HEK293 (cell line): ENCODE results near the gene DNAJC22.

ENCODE experiments used
- ELK4 ChIP-seq: IDR thresholded peaks from 2 replicates; pipeline ENCODE4 v1.6.1; 2011; ENCODE audit warnings: mild to moderate bottlenecking, low read depth, low read length, borderline replicate concordance
- HOXC10 ChIP-seq: sonication (generic); formaldehyde crosslinking; IDR thresholded peaks from 2 replicates; pipeline ENCODE4 v1.8.1; 2023; ENCODE audit warnings: mild to moderate bottlenecking, missing genetic modification reagents
- ZBTB7A ChIP-seq: fragments of 450-650 bp; formaldehyde crosslinking; IDR thresholded peaks from 2 replicates; pipeline ENCODE4 v1.5.1; 2016; ENCODE audit warnings: low read depth, missing biosample characterization, missing genetic modification characterization
- ZBTB8A ChIP-seq: fragments of 450-650 bp; formaldehyde crosslinking; IDR thresholded peaks from 2 replicates; pipeline ENCODE4 v1.5.1; 2016; ENCODE audit warnings: missing biosample characterization, missing genetic modification characterization
- ZFP3 ChIP-seq: fragments of 450-650 bp; formaldehyde crosslinking; IDR thresholded peaks from 2 replicates; pipeline ENCODE4 v1.5.1; 2016; ENCODE audit warnings: low read depth, missing biosample characterization, missing genetic modification characterization
- ZNF121 ChIP-seq: fragments of 450-650 bp; formaldehyde crosslinking; IDR thresholded peaks from 2 replicates; pipeline ENCODE4 v1.5.1; 2016; ENCODE audit warnings: missing biosample characterization, missing genetic modification characterization
- ZNF146 ChIP-seq: fragments of 450-650 bp; formaldehyde crosslinking; IDR thresholded peaks from 2 replicates; pipeline ENCODE4 v1.5.1; 2016; ENCODE audit warnings: missing biosample characterization, missing genetic modification characterization
- ZNF18 ChIP-seq: fragments of 450-650 bp; formaldehyde crosslinking; IDR thresholded peaks from 2 replicates; pipeline ENCODE4 v1.5.1; 2016; ENCODE audit warnings: missing biosample characterization, missing genetic modification characterization
- ZNF211 ChIP-seq: fragments of 450-650 bp; formaldehyde crosslinking; IDR thresholded peaks from 2 replicates; pipeline ENCODE4 v1.5.1; 2016; ENCODE audit warnings: low read depth, missing biosample characterization, missing genetic modification characterization
- ZNF292 ChIP-seq: fragments of 450-650 bp; formaldehyde crosslinking; IDR thresholded peaks from 2 replicates; pipeline ENCODE4 v1.5.1; 2016; ENCODE audit warnings: low read depth, missing biosample characterization, missing genetic modification characterization, borderline replicate concordance
- ZNF311 ChIP-seq: fragments of 450-650 bp; formaldehyde crosslinking; IDR thresholded peaks from 2 replicates; pipeline ENCODE4 v1.5.1; 2017; ENCODE audit warnings: missing biosample characterization, missing genetic modification characterization, borderline replicate concordance
- ZNF37A ChIP-seq: fragments of 450-650 bp; IDR thresholded peaks from 2 replicates; pipeline ENCODE4 v1.5.1; 2018; ENCODE audit warnings: missing biosample characterization, missing genetic modification characterization
- ZNF416 ChIP-seq: fragments of 450-650 bp; formaldehyde crosslinking; IDR thresholded peaks from 2 replicates; pipeline ENCODE4 v1.5.1; 2016; ENCODE audit warnings: missing biosample characterization, missing genetic modification characterization
- ZNF488 ChIP-seq: fragments of 450-650 bp; formaldehyde crosslinking; IDR thresholded peaks from 2 replicates; pipeline ENCODE4 v1.5.1; 2016; ENCODE audit warnings: missing biosample characterization, missing genetic modification characterization
- ZNF548 ChIP-seq: fragments of 450-650 bp; formaldehyde crosslinking; IDR thresholded peaks from 2 replicates; pipeline ENCODE4 v1.5.1; 2016; ENCODE audit warnings: missing biosample characterization, missing genetic modification characterization
- ZNF555 ChIP-seq: fragments of 450-650 bp; formaldehyde crosslinking; conservative IDR thresholded peaks from 2 replicates; pipeline ENCODE4 v1.5.1; 2017; ENCODE audit warnings: missing biosample characterization, mild to moderate bottlenecking, missing genetic modification characterization, inconsistent platforms
- ZNF560 ChIP-seq: fragments of 450-650 bp; formaldehyde crosslinking; IDR thresholded peaks from 2 replicates; pipeline ENCODE4 v1.5.1; 2017; ENCODE audit warnings: missing biosample characterization, missing genetic modification characterization, borderline replicate concordance
- ZNF561 ChIP-seq: fragments of 450-650 bp; IDR thresholded peaks from 2 replicates; pipeline ENCODE4 v1.5.1; 2018; ENCODE audit warnings: missing biosample characterization, missing genetic modification characterization, borderline replicate concordance
- ZNF843 ChIP-seq: fragments of 450-650 bp; formaldehyde crosslinking; IDR thresholded peaks from 2 replicates; pipeline ENCODE4 v1.5.1; 2016; ENCODE audit warnings: missing biosample characterization, missing genetic modification characterization
- ZSCAN16 ChIP-seq: fragments of 450-650 bp; formaldehyde crosslinking; IDR thresholded peaks from 2 replicates; pipeline ENCODE4 v1.5.1; 2016; ENCODE audit warnings: missing biosample characterization, missing genetic modification characterization
- ZXDB ChIP-seq: fragments of 450-650 bp; formaldehyde crosslinking; IDR thresholded peaks from 2 replicates; pipeline ENCODE4 v1.5.1; 2016; ENCODE audit warnings: missing biosample characterization, missing genetic modification characterization
- TF ChIP-seq, protein P1 (sequence below): fragments of 450-650 bp; formaldehyde crosslinking; IDR thresholded peaks from 2 replicates; pipeline ENCODE4 v1.5.1; 2016; ENCODE audit warnings: missing biosample characterization, missing genetic modification characterization
- TF ChIP-seq, protein P2 (sequence below): fragments of 450-650 bp; formaldehyde crosslinking; IDR thresholded peaks from 2 replicates; pipeline ENCODE4 v1.5.1; 2016; ENCODE audit warnings: missing biosample characterization, missing genetic modification characterization
- TF ChIP-seq, protein P3 (sequence below): fragments of 450-650 bp; formaldehyde crosslinking; IDR thresholded peaks from 2 replicates; pipeline ENCODE4 v1.5.1; 2017; ENCODE audit warnings: missing biosample characterization, missing genetic modification characterization
- TF ChIP-seq, protein P4 (sequence below): fragments of 450-650 bp; formaldehyde crosslinking; optimal IDR thresholded peaks from 2 replicates; pipeline ENCODE3; 2016; ENCODE audit warnings: missing biosample characterization, mild to moderate bottlenecking, missing genetic modification characterization
- TF ChIP-seq, protein P5 (sequence below): fragments of 450-650 bp; formaldehyde crosslinking; IDR thresholded peaks from 2 replicates; pipeline ENCODE4 v1.5.1; 2016; ENCODE audit warnings: missing biosample characterization, missing genetic modification characterization

The DNAJC22 gene

GRCh38 chr12:49336645-49337584, 9.8 kb upstream of the DNAJC22 start, which contains the start of gene C1QL4 (continued):
- TF ChIP-seq ZNF488 (tag by site-specific recombination) (no peak), ZNF560 (tag by site-specific recombination) (no peak), ZNF211 (no peak), ZFP3 (tag by site-specific recombination) (no peak), ZNF416 (no peak), ZNF37A (no peak), ZSCAN16 (tag by site-specific recombination) (no peak), ZNF561 (tag by site-specific recombination) (peak; percentile 93), ZNF311 (tag by site-specific recombination) (no peak), ZNF555 (tag by site-specific recombination) (no peak), ZBTB8A (tag by site-specific recombination) (peak; percentile 63), ELK4 (no peak), ZNF18 (tag by site-specific recombination) (no peak), ZNF292 (tag by site-specific recombination) (no peak), ZXDB (tag by site-specific recombination) (no peak), ZNF843 (tag by site-specific recombination) (no peak), ZNF146 (tag by site-specific recombination) (no peak), HOXC10 (CRISPR knock-in tag) (no peak), ZNF548 (no peak), ZBTB7A (tag by site-specific recombination) (no peak), ZNF121 (no peak)
- TF ChIP-seq, protein P1, sequence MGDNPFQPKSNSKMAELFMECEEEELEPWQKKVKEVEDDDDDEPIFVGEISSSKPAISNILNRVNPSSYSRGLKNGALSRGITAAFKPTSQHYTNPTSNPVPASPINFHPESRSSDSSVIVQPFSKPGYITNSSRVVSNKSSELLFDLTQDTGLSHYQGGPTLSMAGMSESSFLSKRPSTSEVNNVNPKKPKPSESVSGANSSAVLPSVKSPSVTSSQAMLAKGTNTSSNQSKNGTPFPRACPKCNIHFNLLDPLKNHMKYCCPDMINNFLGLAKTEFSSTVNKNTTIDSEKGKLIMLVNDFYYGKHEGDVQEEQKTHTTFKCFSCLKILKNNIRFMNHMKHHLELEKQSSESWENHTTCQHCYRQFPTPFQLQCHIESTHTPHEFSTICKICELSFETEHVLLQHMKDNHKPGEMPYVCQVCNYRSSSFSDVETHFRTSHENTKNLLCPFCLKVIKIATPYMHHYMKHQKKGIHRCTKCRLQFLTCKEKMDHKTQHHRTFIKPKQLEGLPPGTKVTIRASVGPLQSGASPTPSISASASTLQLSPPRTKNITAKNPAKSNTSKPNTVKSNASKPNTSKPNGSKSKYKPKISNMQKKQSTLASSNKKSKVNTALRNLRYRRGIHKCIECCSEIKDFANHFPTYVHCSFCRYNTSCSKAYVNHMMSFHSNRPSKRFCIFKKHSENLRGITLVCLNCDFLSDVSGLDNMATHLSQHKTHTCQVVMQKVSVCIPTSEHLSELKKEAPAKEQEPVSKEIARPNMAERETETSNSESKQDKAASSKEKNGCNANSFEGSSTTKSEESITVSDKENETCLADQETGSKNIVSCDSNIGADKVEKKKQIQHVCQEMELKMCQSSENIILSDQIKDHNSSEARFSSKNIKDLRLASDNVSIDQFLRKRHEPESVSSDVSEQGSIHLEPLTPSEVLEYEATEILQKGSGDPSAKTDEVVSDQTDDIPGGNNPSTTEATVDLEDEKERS (tag by site-specific recombination) = no peak
- TF ChIP-seq, protein P2, sequence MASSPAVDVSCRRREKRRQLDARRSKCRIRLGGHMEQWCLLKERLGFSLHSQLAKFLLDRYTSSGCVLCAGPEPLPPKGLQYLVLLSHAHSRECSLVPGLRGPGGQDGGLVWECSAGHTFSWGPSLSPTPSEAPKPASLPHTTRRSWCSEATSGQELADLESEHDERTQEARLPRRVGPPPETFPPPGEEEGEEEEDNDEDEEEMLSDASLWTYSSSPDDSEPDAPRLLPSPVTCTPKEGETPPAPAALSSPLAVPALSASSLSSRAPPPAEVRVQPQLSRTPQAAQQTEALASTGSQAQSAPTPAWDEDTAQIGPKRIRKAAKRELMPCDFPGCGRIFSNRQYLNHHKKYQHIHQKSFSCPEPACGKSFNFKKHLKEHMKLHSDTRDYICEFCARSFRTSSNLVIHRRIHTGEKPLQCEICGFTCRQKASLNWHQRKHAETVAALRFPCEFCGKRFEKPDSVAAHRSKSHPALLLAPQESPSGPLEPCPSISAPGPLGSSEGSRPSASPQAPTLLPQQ (tag by site-specific recombination) = 0 out of 2 replicates have a peak, but pooled peaks have one; percentile 24
- TF ChIP-seq, protein P3, sequence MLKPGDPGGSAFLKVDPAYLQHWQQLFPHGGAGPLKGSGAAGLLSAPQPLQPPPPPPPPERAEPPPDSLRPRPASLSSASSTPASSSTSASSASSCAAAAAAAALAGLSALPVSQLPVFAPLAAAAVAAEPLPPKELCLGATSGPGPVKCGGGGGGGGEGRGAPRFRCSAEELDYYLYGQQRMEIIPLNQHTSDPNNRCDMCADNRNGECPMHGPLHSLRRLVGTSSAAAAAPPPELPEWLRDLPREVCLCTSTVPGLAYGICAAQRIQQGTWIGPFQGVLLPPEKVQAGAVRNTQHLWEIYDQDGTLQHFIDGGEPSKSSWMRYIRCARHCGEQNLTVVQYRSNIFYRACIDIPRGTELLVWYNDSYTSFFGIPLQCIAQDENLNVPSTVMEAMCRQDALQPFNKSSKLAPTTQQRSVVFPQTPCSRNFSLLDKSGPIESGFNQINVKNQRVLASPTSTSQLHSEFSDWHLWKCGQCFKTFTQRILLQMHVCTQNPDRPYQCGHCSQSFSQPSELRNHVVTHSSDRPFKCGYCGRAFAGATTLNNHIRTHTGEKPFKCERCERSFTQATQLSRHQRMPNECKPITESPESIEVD (tag by site-specific recombination) = no peak
- TF ChIP-seq, protein P4, sequence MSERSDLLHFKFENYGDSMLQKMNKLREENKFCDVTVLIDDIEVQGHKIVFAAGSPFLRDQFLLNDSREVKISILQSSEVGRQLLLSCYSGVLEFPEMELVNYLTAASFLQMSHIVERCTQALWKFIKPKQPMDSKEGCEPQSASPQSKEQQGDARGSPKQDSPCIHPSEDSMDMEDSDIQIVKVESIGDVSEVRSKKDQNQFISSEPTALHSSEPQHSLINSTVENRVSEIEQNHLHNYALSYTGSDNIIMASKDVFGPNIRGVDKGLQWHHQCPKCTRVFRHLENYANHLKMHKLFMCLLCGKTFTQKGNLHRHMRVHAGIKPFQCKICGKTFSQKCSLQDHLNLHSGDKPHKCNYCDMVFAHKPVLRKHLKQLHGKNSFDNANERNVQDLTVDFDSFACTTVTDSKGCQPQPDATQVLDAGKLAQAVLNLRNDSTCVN (tag by site-specific recombination) = peak; percentile 84
- TF ChIP-seq, protein P5, sequence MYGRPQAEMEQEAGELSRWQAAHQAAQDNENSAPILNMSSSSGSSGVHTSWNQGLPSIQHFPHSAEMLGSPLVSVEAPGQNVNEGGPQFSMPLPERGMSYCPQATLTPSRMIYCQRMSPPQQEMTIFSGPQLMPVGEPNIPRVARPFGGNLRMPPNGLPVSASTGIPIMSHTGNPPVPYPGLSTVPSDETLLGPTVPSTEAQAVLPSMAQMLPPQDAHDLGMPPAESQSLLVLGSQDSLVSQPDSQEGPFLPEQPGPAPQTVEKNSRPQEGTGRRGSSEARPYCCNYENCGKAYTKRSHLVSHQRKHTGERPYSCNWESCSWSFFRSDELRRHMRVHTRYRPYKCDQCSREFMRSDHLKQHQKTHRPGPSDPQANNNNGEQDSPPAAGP (tag by site-specific recombination) = peak; percentile 73; the same call in 1 of the 2 replicates
